ENCODE data around the gene MYZAP. TPM values are rescaled to one million over a fixed set of nuclear protein-coding genes. Genes with fewer than 3 reads are reported as not detected.

The MYZAP gene
- total RNA-seq, 1 donor from 2014 or later, result 934 TPM

DNA sequence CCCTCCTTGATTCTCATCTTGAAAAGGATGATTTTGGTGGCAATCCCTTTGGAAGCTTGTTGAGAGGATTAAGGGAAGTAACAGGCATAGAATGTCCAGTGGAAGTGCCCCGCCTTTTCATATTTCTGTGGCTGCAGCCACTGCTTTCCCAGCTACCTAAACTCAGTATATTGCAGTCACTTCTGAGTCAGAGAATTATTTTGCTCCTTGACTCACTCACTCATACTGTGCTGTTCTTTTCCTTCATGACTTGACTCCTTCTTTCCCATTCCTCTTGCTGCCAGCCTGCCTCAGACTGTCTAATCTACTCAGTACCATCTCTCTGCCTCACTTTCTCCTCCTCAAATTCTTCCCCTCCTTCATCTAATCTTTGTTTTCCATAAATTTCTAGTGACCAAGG is 88.3 kb downstream of the MYZAP start:
- H3K27ac ChIP-seq (replicated peaks), result peak overlapping the region; percentile 67
- intact Hi-C loops (cut with micrococcal nuclease), result no loop called here
- H3K9me3 ChIP-seq (replicated peaks), result no peaks in the 10 kb centered on the region

DNA sequence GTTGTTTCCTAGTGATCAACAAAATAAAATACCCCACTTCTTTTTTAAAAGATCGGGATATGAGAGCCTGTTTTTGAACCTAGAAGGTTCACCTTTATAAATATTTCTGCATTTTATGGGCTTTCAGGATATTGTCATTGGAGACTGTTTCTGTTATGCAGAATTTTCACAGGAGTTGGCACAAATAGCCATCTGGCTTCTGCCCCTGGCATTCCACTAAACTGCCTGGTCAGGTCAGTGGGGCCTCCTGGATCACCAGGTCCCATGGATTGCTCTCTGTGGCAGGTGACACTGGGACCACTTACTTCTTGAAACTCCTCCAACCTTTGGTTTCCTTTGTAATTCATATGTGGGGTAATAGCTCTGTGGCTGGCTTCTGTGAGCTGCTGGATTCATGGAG is 89.3 kb downstream of the MYZAP start:
- DNase-seq, result no peak
- no peak overlapping the region for H3K4me3 ChIP-seq
- intact Hi-C loops (cut with micrococcal nuclease), result no loop called here
- H3K27me3 ChIP-seq (ENCODE audit: low read depth), result no peaks in the 10 kb centered on the region
- H3K36me3 ChIP-seq, result peaks cover 22% of the 10 kb centered on the region
- TF ChIP-seq, protein P1, sequence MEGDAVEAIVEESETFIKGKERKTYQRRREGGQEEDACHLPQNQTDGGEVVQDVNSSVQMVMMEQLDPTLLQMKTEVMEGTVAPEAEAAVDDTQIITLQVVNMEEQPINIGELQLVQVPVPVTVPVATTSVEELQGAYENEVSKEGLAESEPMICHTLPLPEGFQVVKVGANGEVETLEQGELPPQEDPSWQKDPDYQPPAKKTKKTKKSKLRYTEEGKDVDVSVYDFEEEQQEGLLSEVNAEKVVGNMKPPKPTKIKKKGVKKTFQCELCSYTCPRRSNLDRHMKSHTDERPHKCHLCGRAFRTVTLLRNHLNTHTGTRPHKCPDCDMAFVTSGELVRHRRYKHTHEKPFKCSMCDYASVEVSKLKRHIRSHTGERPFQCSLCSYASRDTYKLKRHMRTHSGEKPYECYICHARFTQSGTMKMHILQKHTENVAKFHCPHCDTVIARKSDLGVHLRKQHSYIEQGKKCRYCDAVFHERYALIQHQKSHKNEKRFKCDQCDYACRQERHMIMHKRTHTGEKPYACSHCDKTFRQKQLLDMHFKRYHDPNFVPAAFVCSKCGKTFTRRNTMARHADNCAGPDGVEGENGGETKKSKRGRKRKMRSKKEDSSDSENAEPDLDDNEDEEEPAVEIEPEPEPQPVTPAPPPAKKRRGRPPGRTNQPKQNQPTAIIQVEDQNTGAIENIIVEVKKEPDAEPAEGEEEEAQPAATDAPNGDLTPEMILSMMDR (IDR thresholded peaks at IDR 0.05; ENCODE audit: borderline replicate concordance), result no peak
- H3K27ac ChIP-seq (replicated peaks), result peak overlapping the region; percentile 67
- H3K4me1 ChIP-seq, result peaks cover 84% of the 10 kb centered on the region
- H3K9me3 ChIP-seq (replicated peaks), result no peaks in the 10 kb centered on the region

More for the DNA sequence above, 88.3 kb downstream of the MYZAP start:
- Histone ChIP-seq H3K4me3 (no peak overlapping the region), H3K27me3 (ENCODE audit: low read depth) (no peaks in the 10 kb centered on the region), H3K4me1 (peaks cover 84% of the 10 kb centered on the region), H3K36me3 (peaks cover 31% of the 10 kb centered on the region)
- no peak for DNase-seq
- TF ChIP-seq, protein P1 (IDR thresholded peaks at IDR 0.05; ENCODE audit: borderline replicate concordance), result no peak

DNA sequence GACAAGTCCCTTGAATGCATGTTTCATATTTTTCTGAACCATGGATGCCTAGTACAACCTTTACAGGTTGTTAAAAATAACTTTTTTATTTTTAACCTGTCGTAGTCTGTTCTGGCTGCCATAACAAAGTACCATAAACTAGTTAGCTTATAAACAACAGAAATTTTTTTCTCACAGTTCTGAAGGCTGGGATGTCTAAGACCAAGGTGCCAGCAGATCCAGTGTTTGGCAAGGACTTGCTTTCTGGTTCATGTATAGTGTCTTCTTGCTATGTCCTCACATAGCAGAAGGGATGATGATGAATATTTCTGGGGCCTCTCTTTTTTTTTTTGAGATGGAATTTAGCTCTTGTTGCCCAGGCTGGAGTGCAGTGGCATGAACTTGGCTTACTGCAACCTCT is 91.8 kb downstream of the MYZAP start:
- peaks cover 22% of the 10 kb centered on the region for H3K36me3 ChIP-seq
- DNase-seq, result no peak
- H3K4me1 ChIP-seq, result peaks cover 83% of the 10 kb centered on the region
- TF ChIP-seq, protein P1 (IDR thresholded peaks at IDR 0.05; ENCODE audit: borderline replicate concordance), result no peak
- no peaks in the 10 kb centered on the region for H3K9me3 ChIP-seq (replicated peaks)
- peak overlapping the region; percentile 67 for H3K27ac ChIP-seq (replicated peaks)
- H3K27me3 ChIP-seq (ENCODE audit: low read depth), result no peaks in the 10 kb centered on the region
- H3K4me3 ChIP-seq, result no peak overlapping the region
- intact Hi-C loops (cut with micrococcal nuclease), result no loop called here

DNA sequence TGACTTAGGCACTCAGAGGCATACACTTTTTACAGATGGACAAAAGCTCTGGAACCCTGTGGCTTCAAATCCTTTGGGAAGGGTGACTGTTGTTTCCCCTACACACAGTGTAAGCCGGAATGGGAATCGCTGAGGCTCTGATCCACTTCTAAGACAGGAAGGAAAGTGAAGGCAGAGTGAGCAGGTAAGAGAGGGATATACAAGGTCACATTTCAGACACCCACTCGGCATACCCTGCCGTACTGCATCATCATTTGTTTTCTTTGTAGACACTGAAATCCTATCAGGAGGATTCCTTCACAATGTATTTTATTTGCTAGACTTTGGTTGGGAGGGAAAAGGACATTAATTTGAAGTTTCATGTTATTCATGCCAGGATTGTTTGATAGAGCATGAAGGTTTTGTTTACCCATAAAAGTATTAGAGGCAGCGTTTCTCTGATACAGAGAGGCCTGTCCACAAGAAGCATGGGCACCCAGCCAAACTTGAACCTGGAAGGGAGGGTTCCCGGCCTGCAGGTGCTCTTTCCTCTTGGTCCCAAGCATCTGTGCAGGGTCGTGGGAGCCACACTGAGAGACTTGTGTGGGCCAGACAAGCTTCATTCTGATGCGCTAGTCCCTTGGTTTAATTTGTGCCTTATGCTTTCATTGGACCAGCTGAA is 92.9 kb downstream of the MYZAP start:
- intact Hi-C loops (cut with micrococcal nuclease), result no loop called here
- peaks cover 15% of the 10 kb centered on the region for H3K36me3 ChIP-seq
- DNase-seq, result no peak
- no peak overlapping the region for H3K4me3 ChIP-seq
- H3K9me3 ChIP-seq (replicated peaks), result no peaks in the 10 kb centered on the region
- TF ChIP-seq, protein P1 (IDR thresholded peaks at IDR 0.05; ENCODE audit: borderline replicate concordance), result no peak
- no peaks in the 10 kb centered on the region for H3K27me3 ChIP-seq (ENCODE audit: low read depth)
- peak overlapping the region; percentile 67 for H3K27ac ChIP-seq (replicated peaks)
- peaks cover 74% of the 10 kb centered on the region for H3K4me1 ChIP-seq

DNA sequence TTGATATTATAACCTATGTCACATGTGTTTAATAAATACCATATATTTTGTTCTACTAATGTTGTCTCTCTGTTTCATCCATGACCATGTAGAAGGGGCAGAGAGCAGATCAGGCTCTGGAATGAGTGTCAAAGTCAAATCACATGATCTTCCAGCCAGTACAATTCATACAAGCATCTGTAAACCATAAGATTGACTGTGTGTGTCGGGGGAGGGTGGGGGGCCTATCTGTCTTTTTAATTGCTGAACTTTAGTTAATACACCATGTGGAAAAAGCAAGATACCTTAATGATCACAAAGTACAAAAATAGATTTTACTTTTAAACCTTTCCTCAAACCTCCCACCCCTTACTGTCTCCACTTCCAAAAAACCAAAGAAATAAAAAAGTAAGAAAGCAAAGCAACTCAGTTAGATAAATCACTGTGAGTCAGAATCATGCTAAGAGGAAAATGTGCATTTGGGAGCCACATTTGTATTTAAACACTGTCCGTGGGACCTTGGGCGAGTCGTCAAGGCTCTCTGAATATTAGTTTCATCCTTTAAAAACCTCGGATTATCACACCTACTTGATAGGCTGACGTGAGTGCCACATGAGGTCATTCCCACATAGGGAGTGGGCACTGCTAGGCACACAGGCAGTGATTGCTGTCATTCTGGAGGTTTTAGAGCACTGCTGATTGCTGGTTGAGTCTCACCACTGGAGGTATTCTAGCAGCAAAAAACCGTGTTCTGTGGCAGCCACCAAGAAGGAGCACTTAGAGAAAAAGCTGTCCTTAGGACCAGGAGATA is 93.8 kb downstream of the MYZAP start:
- intact Hi-C loops (cut with micrococcal nuclease), result no loop called here
- Histone ChIP-seq H3K27me3 (ENCODE audit: low read depth) (no peaks in the 10 kb centered on the region), H3K9me3 (replicated peaks) (no peaks in the 10 kb centered on the region), H3K36me3 (peaks cover 15% of the 10 kb centered on the region), H3K27ac (replicated peaks) (peak overlapping the region; percentile 67), H3K4me1 (peaks cover 71% of the 10 kb centered on the region), H3K4me3 (no peak overlapping the region)
- no peak for DNase-seq
- TF ChIP-seq, protein P1 (IDR thresholded peaks at IDR 0.05; ENCODE audit: borderline replicate concordance), result no peak
